SW 1271 (cell line): ENCODE measurements around the gene CPED1.
A peak's percentile ranks its signal among the peaks of the same experiment; 100 is the strongest.
"Not testable (repeated sequence)": the region's sequence is repeated elsewhere in the genome, so short reads cannot be mapped to it uniquely, and the experiment has no call there.

Experiments
- DNase-seq, 2 experiments: peaks; one replicate each; lab custom pipeline; 2025; lab: John Stamatoyannopoulos, UW

The CPED1 gene

DNA sequence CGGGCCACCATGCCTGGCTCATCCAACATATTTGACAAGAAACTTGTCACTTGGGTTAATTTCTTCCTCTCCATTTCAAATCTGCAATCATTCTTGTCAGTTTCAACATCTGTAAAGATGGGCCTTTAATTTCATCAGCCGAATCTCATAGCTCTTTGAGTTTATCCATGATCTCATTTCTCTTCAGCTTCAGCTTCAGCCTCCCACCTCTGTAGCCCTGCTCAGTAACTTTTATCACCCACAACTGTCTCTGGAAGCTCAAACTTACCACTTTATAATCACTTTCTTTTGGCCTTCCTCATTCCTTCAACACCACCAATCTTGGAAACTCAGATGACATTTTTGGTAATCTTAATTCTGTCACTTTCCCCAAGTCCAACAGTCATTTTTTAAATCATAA is 83.2 kb downstream of the CPED1 start:
- no peak for DNase-seq

GRCh38 chr7:121072826-121073225 is 84.3 kb downstream of the CPED1 start:
- no peak for DNase-seq

DNA sequence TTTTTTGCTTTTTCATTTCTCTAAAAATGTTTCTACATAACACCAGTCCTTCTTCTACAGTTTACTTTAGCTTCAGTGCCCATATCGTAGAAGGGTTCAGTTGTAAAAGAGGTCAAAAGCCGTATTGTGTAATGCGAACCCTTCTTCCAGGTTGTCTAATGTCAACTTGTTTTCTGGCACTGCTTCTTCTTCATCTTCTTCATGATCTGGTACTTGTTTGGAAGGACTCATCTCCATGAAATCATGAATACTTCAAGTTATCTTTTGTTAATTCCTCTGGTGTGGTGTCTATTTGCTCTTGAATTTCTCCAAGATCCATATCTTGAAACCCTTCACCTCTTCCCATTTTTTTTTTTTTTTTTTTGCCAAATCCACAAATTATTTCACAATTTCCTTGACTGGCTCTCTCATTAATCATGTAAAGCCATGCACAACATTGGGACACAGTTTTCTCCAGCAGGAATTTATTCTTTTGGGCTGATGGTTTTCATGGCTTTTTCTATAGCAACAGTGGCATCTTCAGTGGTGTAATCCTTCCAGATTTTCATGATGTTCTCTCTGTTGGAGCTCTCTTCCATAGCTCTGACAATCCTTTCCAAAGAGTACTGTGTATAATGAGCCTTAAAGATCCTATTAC is 85.1 kb downstream of the CPED1 start:
- DNase-seq, result no peak

- DNase-seq, result not testable (repeated sequence)
These were observed 86.9 kb downstream of the CPED1 start for GRCh38 chr7:121075424-121075841.

DNA sequence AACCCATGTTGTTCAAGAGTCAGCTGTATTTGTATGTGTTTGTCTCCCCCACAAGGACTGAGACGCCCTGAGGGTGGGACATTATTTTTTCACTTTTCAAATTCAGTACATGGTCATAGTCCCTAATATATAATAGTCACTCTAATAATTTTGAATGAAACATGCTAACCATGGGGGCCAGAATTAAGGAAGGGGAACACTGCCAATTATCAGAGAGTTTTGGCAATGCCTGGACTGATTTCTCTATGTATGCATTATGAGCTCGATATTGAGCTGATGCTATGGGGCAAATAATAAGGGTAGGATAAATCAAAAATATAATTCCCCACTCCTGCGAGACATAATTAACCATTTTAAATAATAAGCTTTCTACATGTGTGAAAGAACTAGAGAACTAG is 87.4 kb downstream of the CPED1 start:
- no peak for DNase-seq

DNA sequence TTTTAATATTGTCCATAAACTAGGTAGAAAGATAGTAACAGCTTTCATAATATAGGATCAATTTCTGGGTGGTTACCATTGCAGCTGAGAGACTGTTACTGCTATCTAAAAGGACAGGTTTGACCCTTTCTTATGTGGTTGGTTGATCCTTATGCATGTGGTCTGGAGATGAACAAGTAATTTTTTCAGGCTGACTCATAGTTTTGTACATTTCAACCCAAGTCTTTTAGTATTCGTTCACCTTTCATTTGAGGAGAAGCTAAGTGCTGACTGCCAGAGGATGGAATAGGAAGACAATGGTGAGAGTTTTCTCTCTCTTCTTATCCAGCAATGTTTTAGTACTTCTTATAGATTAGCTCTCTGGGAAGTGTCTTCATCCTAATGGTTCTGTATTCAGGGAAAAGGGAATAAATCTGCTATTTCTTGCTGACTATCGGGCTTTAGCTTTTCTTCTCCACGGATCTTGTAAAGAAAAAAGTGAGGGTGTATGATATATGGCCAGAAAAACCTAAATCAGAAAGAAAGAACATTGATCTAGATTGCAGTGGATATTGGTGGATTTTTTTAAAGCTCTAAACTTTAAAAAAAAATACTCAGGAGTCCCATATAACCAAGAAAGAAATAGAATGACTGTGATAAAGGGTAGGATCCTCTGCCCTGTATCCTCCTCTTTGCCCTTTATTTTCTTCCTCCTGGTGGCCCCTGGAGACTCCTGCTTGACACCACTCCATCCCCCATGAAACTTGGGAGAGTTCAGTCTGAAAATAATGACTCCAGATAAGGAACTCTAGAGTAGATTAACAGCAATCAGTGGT is 88.0 kb downstream of the CPED1 start:
- DNase-seq, result peak in 1 of 2 experiments; percentile 53

DNA sequence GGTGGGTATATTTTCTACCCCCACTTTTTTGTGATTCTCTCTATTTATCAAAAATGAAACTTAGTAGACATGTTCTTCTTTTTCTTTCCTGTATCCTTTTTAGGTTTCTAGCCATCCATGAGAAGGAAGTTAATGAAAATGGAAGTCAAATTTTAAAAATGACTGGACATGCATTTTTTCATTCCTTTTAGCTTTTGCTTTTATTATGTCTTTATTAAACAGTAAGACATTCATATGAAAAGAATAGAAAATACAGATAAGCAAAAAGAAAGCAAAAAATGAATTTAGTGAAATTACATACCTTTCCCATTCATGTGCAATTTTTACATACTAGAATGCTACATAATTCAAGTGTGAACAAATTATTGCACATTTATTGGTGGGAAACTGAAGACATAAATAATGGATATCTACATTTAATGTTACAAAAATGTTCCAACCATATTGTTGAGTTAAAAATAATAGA is 88.7 kb downstream of the CPED1 start:
- DNase-seq, result no peak

DNA sequence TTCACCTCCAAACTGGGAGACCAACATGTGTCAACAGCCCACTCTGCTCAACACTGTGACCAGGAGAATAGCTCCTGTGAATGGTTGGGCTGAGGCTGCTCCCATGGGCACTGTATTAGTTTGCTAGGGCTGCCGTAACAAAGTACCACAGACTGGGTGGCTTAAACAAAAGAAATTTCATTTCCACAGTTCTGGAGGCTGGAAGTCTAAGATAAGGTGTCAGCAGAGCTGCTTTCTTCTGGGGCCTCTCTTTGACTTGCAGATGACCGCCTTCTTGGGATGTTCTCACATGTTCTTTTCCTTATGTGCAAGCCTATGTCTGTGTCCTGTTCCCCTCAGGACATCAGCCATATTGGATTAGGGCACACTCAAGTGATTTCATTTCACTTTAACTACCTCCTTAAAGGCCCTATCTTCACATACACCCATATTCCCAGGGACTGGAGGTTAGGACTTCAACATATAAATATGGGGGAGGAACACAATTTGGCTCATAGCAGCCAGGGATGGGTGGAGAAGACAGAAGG is 90.3 kb downstream of the CPED1 start:
- DNase-seq, result no peak

DNA sequence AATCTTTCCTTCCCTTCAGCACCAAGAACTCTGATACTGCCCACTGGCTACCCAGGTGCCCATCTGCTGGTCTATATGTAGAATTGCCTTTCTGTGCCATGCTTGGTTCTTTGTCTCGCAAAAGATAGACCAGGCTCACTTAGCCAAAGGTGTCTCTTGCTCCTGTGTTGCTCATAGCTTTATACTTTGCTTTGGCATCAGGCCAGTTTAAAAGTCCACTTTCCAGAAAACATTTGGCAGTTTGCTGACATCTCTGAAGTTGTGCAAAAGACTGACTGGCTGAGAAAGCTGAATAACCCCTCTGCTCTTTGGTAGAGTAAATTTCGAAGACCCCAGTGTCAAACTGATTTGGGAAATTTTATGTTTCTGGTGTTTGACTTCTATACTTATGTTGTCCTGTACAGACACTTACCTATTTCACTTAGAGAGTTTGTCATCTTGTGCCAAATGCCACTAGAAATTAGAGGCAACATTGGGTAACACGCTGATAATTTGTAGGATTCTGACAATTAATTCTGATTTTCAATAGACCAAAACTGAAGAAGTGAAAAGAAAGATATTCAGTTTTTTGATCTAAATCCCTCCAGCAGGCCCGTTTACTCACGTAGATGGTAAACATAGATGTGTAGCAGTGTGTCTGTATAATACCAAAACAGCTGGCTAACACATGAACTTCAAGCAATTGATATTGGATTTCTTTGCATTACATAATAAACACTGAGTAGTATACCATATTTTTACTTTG is 91.1 kb downstream of the CPED1 start:
- DNase-seq, result no peak

DNA sequence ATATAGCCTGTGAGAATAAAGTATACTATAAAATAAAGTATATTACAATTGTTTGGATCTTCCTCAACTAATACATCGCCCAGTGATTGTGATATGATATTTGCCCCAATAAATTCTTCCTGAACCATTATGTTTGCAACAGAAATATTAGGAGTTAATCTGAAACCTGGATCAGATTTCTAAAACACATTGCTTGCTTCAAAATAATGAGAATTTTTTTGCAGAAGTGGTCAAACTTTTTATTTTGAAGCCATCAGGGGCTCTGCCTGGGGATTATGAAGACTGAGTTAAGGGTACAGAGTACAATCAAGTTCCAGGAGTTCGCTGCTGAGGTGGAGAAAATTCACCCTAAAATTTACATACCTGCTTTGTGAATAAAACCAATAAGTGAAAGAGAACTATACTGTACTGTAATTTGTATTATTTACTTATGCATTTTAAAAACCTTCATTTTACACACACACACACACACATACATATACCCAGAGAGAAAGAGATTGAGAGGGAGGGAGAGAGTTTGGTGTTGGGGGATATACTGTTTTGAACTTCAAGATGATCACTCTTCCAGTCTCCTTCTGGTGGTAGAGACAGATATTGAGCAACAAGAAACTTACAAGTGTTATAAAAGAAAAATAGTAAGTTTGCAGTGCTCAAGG is 91.9 kb downstream of the CPED1 start:
- no peak for DNase-seq

- no peak for DNase-seq
These were observed 92.4 kb downstream of the CPED1 start for GRCh38 chr7:121080913-121081326.

- peak; percentile 13 to 78 for DNase-seq
These were observed 92.9 kb downstream of the CPED1 start for GRCh38 chr7:121081327-121081936.

DNA sequence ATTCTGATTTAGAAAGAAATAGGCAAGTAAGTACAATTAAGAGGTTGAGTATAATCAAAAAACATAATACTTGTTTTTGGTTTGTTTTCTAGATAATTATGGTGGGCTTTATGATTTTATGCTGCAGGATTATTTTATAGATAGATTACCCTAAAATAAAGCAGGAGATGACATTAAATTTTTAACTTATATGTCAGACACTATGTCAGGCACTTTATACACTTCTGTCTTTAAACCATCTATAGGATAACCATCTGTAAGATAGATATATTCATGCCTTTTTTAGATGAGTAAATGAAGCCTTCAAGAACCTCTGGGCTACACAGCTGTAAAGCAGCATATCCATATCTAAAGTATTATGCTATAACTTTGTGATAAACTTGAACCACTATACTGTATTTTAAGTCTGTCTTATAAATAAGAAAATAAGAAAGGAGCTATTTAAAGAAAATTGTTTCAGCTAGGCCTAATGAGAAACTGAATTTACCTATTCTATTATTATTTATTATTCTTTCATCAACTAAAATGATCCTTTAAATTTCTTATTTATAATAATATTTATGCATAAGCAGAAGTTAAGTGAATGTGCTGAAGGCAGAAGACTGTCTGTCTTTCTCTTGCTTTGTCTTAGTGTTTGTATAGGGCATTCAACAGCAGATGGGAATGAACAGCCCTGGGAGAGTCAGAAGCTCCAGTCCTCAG is 94.0 kb downstream of the CPED1 start:
- DNase-seq, result no peak

GRCh38 chr7:121083138-121083789 is 94.8 kb downstream of the CPED1 start:
- peak; percentile 40 to 41 for DNase-seq

DNA sequence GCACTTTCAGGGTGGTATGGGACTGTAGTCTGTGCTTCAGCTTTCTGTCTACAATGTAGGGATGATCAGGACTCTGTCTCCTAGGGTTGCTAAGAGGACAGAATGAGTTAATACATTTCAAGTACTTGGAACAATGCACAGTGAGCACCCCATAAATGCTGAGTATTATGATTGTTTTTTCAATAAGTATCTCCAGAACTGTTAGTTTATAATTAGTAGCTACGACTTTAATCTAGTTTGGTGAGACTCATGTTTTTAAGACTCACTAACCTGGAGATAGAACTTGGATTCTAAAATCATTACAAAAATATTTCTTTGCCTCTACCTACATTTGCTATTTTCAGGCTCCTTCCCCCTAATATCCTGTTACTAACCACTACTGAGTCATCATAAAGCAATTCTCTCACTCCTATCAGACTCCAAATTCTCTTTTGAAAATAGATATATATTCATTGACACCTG is 95.3 kb downstream of the CPED1 start:
- peak in 1 of 2 experiments; percentile 47 for DNase-seq

DNA sequence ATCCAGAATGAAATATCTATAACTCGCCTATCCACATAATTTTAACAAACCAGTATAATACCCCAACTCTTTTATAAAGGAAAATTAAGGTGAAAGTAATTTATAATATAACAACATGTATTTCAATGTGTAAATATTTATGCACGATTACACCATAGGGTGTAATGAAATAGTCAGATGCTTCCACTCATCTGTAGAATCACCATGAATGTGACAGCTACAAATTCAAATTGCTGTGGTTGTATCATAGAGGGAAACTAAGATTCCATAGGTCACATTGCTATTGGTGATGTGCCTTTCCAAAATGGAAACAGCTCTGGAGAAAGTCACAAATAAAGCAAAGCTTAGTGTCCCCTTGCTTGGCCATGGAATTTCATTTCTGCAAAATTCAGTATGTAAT is 95.7 kb downstream of the CPED1 start:
- peak in 1 of 2 experiments; percentile 40 for DNase-seq

- DNase-seq, result peak; percentile 71 to 94
These were observed 96.3 kb downstream of the CPED1 start for GRCh38 chr7:121084748-121085336.

DNA sequence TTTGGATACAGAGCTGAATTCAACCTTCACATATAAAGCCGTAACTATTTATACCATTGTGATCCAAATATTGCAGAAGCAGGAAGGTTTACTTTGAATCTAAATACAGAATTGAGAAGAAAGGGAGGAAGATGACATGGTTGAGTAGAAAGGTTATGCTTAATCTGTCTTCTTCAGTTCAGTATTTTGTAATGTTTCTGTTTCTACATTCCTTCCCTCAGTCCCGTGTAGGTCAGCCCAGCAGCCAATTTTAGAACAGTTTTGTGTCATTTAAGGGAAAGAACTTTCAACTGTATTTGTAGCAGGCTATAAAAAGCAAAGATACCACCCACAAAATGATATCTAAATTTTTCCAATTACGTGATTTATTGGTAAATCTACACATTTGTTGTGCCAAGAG is 97.4 kb downstream of the CPED1 start:
- no peak for DNase-seq

- no peak for DNase-seq
These were observed 100.4 kb downstream of the CPED1 start for GRCh38 chr7:121088870-121089269.

DNA sequence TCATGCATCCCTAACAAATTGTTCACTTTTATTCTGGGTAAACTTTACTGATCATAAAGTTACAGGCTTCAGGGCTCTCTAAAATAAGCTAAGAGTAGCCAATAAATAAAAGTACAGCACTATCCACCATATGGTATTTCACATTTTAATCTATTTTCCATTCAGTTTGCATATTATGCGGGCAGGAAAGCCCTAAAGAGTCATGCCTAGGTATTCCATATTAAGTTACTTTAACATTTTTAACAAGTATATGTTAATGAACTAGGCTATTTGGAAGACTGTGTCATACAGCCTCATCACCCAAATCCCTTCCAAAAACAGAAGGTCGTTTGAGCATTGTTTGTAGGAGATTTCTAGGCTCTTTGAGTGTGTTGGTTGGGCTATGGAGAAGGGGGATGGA is 106.3 kb downstream of the CPED1 start:
- DNase-seq, result no peak
